Regular cardiac myocyte (primary cell): ENCODE results near the gene MRPL48. TPM values are rescaled to one million over a fixed set of nuclear protein-coding genes. Genes with fewer than 3 reads are reported as not detected.

Experiments used
- total RNA-seq: library from RNA; depleted of rRNA; stranded (reverse); fragments of >200 nt; gene quantifications from 2 replicates; pipeline ENCODE4 v1.2.3, GENCODE V29; 2014

Gene MRPL48
- total RNA-seq, result 20.3 and 23.2 TPM in 2 replicates

DNA sequence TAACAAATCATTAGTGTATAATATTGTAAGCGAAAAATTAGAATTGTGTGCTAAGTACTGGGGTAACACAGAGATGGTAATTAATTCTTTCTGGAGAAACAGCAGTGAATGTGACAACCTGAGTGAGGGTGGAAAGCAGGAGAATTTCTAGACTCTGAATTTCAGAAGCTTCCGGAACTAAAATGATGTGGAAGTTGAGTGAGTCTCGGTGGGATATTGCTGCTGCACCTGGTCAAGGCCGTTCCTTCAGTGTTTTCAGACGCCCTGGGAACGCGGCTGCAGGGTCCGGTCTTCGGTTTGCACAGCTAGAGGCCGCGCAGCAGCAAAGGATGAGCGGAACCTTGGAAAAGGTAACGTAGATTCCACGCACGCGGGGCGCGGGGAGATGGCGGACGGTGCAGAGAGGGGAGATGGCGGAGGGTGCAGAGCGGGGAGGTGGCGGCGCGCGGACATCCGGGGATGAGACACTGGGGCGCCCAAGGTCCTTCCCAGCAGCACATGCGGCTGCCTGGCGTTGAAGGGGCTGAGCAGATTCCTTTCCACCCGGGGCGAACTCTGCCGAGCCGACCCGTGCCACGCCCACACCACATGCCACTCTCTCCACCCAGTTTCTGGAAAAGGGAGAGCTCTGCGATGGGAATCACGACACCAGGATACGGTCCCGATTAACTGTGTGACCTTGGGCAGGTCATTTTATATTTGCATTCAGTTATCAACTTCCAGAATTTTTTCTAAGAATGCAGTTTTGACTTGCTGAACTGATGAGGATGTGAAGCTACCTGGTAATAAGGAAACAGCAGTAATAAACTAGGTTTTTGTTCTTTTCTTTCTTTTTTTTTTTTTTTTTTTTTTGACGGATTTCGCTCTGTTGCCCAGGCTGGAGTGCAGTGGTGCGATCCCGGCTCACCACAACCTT is at the start of gene MRPL48:
Gene MRPL48, plus strand, starts transcription at position 232 of the 916 bp plus-strand sequence. Its CDS starts 98 bp downstream, at position 330.

DNA sequence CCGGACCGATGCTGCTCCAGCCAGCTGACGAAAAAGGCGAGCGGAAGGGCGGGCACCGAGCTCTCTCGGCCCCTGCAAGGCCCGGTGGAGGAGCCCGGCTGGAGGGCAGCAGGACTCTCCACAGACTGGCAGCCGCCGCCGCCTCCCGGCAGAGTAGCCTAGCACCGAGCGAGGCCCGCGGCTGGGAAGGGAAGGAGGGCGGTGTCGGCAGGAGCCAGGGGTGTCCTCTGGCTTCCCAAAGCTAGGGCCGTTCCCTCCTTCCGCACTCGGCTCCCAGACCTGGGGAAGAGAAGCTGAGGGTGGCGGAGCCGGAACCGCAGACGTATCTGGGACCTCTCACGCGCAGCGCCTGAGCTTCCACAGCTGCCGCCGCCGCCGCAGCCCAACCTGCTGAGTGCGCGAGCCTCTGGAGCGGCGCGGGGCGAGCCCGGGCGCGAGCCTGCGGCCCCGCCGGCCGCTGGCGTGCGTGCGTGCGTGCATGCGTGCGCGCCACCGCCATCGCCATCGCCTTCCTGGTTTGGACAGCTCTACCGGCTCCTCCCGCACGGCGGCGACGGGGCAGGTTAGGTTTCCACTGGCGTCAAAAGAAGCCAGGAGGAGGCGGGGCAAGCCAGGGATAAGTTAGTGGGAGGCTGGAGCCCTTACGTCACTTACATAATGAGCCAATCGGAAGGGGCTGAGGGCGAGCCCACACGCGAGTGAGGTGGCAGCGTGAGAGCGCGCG is 26.8 kb upstream of the MRPL48 start, which contains the start of gene RAB6A:
Gene RAB6A, minus strand, starts transcription at position 396 of the 724 bp plus-strand sequence. CDS start 439 bp downstream, outside the sequence.

DNA sequence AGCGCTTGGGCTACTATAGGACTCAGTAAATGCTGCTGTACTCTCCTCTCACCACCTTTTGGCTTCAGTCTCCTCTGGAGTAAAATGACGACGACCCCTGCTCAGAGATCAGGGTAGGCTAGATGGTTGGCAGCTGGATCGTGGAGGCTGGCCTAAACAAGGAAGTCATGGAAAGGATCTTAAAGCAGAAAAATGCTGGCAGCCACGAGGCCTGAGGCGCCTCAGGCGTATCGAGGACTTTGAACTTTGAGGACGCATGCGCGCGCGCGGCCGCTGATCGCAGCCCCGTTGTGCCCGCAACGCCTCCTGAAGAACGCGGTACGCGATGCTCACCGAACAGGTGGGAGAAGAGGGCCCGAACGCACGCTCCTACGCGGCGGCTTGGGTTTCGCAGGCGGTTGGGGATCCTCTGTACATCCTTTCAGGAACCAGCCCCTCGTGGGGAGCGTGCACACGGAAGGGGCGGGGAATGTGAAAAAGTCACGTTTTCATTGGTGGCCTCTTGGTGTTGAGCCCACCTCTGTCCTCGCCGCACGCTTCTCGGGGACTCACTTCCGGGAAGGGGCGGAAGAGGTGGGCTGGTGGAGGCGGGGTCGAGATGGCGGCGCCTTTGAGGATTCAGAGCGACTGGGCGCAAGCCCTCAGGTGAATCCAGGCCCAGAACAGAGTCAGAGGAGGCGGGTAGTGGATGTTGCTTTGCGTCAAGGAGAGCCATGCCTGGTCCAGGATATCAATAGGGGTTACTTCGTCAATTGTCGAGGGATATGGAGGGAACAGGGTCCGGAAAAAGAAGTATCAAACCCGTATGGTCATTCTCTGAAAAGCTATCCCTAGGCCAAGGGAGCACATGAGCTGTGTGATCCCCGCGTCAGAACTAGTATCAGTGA is 89.0 kb downstream of the MRPL48 start, which contains the start of the genes COA4 and PAAF1:
Gene COA4, minus strand, starts transcription at position 423 of the 887 bp plus-strand sequence. CDS start 3,468 bp downstream, outside the sequence.
Gene PAAF1, plus strand, starts transcription at position 576 of the 887 bp plus-strand sequence. Its CDS starts 23 bp downstream, at position 599.

Other genes with a start within 250 kb of the MRPL48 start
- gene FAM168A, start 189.8 kb upstream of the MRPL48 start, total RNA-seq, result 18.8 and 23.7 TPM in 2 replicates
- gene PLEKHB1, start 141.3 kb upstream of the MRPL48 start, total RNA-seq, result 0.38 and 1.1 TPM in 2 replicates
- 150 and 215 TPM in 2 replicates for gene RAB6A, start 26.8 kb upstream of the MRPL48 start, total RNA-seq
- gene COA4, start 89.0 kb downstream of the MRPL48 start, total RNA-seq, result 70.5 and 107 TPM in 2 replicates
- 11.8 and 15.7 TPM in 2 replicates for gene PAAF1, start 89.1 kb downstream of the MRPL48 start, total RNA-seq
- under 0.01 and 0.38 TPM in 2 replicates for gene DNAJB13, start 163.2 kb downstream of the MRPL48 start, total RNA-seq
- 0.56 and 0.77 TPM in 2 replicates for gene UCP2, start 195.0 kb downstream of the MRPL48 start, total RNA-seq
- 0.38 and 0.85 TPM in 2 replicates for gene UCP3, start 221.2 kb downstream of the MRPL48 start, total RNA-seq